GM20431 (cell line): Measurements from ENCODE around the gene CDKN1B.

Experiments used
- in situ Hi-C: fragments of 300-500 bp; cut with MseI, MboI; formaldehyde crosslinking; loops from one replicate; pipeline ENCODE4 v1.15.0; 2020; ENCODE audit warnings: low sequenced_read_pairs; ENCODE audit not compliant: unreplicated experiment

The CDKN1B gene

GRCh38 chr12:12716793-12717585 is at the start of gene CDKN1B:
Gene CDKN1B (plus strand): TSS chr12:12717368. CDS start chr12:12717840, 472 bp downstream.
- in situ Hi-C loops: loop anchor here (25.0 kb wide), 1 partner anchor 330 kb away; no protein-coding TSS in a partner anchor

- in situ Hi-C loops: no loop called here
Measured at GRCh38 chr12:12668005-12668404, 49.2 kb upstream of the CDKN1B start.

DNA sequence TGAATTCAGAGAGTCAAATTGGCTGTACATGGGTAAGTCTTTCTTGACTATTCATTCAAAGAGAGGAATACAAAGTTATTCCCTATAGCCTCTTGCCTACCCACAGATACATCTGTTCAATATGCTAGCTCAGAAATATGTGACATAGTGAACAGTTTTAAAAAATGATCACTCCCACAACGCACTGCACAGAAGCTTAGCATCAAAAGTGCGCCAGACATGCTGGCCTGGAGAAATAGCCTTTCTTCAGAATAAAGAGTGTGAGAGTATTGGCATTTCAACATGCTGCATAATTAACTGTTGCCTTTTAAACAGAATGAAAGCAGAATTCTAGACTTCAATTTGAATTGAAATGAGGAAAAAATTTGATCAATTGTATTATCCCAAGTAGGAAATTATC is 48.1 kb upstream of the CDKN1B start:
- in situ Hi-C loops: no loop called here

- in situ Hi-C loops: no loop called here
Measured at GRCh38 chr12:12671850-12672660, 45.1 kb upstream of the CDKN1B start.

DNA sequence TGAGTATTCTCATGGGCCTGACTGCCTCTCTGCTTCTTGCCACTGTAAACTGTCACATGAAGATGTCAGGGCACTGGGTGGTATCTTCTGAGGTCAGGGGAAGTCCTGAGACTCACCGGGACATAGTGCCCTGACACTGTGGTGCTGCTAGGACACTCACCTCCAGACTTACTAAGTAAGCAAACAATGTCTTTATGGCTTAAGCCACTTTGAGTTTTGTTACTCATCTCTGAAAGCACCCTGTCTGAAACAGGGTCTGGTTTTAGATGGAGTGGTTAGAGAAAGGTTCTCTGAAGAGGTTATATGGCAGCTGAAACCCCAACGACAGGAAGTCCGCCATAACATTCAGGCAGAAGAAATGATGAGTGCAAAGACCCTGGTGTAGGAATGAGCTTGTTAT is 43.9 kb upstream of the CDKN1B start:
- in situ Hi-C loops: no loop called here

DNA sequence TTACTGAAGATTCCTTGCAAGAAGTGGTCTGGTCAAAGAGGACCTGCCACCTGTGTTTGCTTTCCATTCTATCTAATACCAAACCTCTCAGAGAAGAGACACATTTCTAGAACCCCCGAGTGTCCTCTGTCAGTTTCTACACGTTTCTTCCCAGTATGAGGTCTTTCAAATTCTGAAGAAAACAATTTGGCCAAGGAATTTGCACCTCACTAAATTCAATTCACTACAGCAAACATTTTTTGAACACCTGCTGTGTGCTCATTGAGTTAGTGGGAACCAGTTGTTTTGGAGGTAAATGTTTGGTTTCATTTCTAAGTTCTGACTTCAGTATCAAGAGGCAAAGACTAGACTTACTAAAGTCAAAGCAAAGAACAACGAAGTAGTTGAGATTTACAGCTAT is 40.6 kb upstream of the CDKN1B start:
- in situ Hi-C loops: no loop called here

DNA sequence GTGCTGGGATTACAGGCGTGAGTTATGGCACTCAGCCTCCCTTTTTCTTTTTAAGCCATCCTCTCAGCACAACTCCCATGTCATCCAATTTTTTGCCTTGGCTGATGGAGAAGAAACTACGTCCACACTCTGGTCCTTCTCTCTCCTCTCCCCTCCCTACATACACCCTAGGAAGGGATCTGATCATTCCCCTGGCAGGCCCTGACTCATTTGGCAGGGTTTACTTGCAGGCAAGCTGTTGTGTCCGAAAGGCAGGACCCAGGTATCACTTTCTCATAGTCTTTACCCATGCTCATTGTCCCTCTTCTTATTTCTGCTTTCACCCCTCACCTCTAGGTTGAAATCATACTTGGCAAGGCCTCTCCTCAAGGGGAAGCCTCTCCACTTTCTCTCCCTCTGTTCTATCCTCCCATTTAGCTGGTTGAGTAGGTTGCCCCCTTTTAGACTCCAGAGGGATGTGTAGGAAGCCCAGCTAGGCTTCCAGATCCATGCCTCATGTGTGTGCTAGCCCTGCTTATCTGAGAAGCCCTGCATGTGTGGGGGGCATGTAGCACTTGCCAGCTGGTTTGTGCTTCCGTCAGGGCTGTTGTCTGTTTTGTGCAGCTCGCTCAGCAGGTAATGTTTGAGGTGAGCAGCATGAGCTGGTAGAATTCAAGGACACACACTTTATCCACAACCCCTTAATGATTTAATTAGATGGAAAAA is 36.0 kb upstream of the CDKN1B start:
- in situ Hi-C loops: no loop called here

- in situ Hi-C loops: no loop called here
Measured at GRCh38 chr12:12682284-12682683, 34.9 kb upstream of the CDKN1B start.

- in situ Hi-C loops: no loop called here
Measured at GRCh38 chr12:12683136-12683697, 34.0 kb upstream of the CDKN1B start.

DNA sequence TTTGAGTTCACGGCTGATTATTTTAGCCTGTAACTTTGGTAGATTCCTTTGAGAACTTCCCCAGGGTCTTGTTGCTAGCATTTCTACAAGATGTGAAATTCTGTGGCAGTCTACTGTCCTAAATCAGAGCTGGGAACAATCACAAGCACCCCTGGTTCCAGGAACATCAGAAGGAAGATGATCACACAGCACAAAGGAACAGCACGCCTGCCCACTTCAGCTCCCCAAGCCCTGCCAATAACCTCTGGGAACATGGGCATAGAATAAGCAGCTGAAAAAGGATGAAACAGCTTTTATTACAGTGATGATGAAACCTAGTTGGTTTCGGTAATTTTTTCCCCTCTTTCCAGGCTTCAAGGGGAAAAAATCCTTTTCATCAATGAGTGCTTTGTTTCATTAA is 33.4 kb upstream of the CDKN1B start:
- in situ Hi-C loops: no loop called here

- in situ Hi-C loops: no loop called here
Measured at GRCh38 chr12:12684375-12685106, 32.6 kb upstream of the CDKN1B start.

GRCh38 chr12:12685305-12685704 is 31.9 kb upstream of the CDKN1B start:
- in situ Hi-C loops: no loop called here

- in situ Hi-C loops: no loop called here
Measured at GRCh38 chr12:12686472-12686871, 30.7 kb upstream of the CDKN1B start.

GRCh38 chr12:12686925-12687324 is 30.2 kb upstream of the CDKN1B start:
- in situ Hi-C loops: no loop called here

DNA sequence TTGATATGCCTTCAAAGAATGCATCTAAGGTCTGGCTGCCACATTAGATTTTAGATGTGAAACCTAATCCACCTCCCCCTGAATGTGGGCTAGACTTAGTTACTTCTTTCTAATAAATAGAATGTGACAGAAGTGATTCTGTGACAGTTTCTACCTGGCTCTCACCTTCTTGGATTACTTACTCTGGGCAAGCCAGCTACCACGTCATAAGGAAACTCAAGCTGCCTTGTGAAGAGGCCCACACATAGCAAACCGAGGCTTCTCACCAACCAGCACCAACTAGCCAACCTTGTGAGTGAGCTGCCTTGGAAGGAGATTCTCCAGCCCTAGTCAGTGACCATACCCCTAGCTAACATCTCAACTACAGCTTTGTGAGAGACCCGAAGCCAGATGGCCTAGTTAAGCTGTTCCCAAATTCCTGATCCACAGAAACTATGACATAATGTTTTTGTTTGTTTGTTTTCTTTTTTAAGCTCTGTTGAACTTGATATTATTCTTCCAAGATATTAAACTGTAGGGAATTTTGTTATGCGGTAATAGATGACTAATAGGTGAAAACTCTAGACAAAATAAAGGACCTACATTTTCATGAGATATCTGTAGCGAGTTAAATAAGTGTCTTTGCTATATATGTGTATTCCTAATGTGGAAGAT is 27.4 kb upstream of the CDKN1B start:
- in situ Hi-C loops: no loop called here

GRCh38 chr12:12691549-12691948 is 25.6 kb upstream of the CDKN1B start:
- in situ Hi-C loops: no loop called here

DNA sequence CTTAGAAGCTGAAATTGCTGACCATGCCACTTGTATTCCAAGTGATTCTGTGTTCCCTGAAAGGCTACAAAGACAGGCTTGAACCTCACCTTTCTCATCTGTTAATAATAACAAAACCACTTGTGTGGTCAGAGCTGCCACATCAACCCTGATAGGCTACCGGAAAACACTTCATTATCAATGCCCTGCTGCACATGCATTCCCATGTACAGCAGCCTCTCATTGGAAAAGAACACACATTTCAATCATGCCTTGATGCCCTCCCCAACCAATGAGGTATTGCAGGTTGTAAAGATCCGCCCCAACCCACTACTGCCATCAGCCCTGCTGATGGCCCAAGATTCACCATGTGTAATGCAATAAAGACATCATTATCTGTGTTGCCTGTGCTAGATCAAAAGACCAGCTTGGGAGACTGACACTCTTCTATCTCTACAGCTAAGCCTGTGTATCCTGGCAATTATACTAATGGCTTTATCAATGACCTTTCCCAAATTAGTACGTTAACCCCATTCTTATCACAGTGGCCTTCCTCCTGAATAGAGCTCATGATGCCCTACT is 24.0 kb upstream of the CDKN1B start:
- in situ Hi-C loops: no loop called here

GRCh38 chr12:12696562-12697383 is 20.4 kb upstream of the CDKN1B start:
- in situ Hi-C loops: no loop called here
